Tongue (tissue), 2 donors: Measurements from ENCODE around the gene PIGC. TPM values are rescaled to one million over a fixed set of nuclear protein-coding genes. Genes with fewer than 3 reads are reported as not detected.

ENCODE experiments used
- DNase-seq: peaks from one replicate; pipeline ENCODE4 v3.0.0-alpha.2; 2015
- total RNA-seq: library from RNA; depleted of rRNA; stranded (reverse); fragments of >200 nt; gene quantifications from one replicate; pipeline ENCODE4 v1.2.3, GENCODE V29; 2014

PIGC gene
- total RNA-seq, 1 donor from 2014 or later, result 24.6 TPM

DNA sequence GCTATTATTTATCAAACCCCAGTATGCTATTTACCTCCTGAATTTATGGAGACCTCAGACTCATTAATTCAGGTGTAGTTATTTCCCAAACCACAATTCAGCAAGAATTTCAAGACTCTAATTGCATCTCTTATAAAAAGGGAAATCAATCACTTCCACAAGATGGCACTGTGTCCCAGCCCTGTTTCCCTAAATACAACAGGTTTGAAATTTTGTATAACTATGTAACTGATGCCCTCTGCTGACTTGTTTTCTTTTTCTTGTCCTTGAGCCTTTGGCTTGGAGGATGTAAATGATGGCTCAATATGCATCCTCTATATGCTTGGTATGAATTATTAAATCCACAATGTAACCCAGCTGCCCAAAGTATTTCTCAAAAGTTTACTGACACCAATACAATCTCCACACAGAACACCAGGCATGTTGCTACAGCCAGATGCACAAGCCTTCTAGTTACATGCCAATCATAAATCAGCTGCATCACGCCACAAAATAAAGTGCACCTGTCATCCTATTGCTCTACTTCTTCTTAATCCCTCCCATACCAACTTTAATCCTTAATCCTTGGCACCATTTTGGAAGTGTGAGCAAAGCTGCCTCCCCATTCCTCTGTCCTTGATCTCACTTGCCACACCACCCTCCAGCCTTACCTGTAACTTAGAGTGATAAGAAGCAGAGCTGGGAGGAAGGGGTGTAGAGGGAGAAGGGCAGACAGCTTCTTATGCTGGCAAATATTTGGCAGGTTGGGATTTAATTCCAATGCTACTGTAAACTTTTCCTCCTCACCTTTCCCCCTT, 14.3 kb downstream of the PIGC start:
- peak; percentile 89 for DNase-seq

DNA sequence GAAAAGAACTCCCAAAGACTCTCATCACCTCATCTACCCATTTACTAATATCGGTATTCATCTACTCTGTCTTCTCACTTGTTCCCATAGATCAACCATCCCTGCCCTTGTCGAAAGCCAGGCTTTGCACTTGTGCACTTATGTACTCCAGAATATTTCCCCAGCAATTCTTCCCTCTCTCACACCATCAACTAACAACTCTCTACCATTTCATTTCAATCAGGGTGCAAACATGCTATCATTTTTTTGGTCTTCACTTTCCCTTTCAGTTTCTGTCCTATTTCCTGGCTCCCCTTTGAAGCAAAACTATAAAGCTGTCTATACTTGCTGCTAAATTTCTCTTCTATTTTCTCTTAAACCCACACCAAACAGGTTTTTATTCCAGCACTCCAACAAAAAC, 16.7 kb downstream of the PIGC start:
- DNase-seq, result no peak

DNA sequence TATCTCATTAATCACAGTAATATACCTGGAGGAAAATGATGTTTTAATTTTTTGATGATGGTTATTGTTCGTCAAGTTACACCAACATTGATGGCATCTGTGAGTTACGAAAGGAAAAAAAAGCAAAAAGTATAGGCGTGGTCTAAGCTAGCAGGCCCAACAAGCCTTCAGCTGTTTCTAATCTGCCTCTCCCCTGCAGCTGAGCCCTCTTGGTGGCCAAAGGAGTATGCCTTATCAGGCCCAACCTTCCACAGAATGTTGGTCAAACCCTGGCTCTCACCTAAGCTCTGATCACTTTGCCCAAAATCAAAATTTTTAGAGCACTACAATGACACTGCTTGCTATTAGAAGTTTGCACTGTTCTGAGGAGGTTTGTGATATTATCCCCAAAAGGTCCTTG, 18.5 kb downstream of the PIGC start:
- DNase-seq, result no peak

DNA sequence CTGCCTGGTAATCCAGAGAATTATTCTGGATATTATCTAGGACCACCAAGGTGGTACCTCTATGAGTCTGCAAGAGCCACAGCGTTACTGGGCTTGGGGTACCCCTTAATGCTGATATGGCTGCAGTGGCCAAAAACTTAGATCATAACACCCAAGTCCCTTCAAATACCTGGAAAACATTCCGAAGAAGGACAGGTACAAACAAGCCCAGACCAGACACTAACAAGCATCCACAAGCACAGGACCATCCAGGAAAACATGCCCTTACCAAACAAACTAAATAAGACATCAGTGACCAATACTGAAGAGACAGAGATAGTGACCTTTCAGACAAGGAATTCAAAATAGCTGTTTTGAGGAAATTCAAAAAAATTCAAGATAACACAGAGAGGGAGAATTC, 20.5 kb downstream of the PIGC start:
- DNase-seq, result no peak

DNA sequence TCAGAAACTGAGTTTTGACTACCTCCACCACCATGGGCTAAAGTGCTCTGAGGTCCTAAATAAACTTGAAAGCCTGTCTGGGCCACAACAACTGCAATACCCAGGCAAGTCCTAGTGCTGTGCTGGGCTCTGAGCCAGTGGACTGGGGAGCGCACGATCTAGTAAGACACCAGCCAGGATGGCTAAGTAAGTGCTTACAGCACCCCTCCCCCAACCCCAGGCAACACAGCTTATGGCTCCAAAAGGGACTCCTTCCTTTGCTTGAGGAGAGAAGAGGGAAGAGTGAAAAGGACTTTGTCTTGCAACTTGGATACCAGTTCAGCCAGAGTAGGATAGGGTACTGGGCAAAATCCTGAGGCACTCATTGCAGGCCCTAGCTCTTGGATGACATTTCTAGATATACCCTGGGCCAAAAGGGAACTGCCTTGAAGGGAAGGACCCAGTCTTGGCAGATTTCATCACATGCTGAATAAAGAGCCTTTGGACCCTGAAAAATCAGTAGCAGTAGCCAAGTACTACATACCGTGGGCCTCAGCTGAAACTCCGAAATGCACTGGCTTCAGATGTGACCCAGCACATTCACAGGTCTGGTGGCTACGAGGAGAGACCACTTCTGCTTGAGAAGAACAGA, 21.8 kb downstream of the PIGC start:
- peak; percentile 27 for DNase-seq

DNA sequence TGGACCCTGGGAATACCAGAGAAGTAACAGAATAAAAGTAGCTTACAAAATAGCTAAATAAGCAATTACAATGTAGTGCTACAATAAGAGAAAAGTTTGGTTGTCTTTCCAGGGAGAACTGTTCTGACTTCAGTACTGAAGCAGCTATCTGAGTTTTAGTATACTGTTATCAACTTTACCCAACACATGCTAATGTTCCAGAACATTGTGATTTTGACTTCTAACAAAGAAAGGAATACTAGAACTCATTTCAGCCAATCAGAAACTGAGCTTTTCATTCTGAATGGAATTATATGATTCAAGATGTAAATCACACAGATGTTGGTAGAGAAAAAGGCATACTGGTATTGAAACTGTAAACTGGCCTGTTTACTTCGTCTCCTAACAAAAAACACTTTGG, 23.5 kb downstream of the PIGC start, which contains the start of gene C1orf105:
Gene C1orf105, plus strand, starts transcription at position 301 of the 400 bp plus-strand sequence. CDS start 201 bp downstream, outside the sequence.
- DNase-seq, result no peak

DNA sequence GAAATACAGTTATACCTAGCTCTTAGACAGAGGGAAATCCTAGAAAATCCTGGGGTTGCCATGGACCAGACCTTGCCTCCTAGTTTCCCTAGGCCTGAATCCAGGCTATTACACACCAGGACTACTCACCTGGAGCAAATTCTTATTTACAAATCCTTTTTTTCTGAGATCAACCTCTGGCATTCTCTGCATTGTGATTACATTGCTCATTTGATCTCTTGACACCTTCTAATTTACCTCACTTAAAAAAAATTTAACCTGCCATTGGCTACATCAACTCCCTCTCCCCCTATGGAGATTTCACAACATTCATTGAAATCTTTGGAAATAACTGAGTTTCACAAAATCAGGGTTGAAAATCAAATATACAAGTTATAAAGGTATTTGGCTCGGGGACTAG, 26.3 kb downstream of the PIGC start:
- DNase-seq, result no peak

DNA sequence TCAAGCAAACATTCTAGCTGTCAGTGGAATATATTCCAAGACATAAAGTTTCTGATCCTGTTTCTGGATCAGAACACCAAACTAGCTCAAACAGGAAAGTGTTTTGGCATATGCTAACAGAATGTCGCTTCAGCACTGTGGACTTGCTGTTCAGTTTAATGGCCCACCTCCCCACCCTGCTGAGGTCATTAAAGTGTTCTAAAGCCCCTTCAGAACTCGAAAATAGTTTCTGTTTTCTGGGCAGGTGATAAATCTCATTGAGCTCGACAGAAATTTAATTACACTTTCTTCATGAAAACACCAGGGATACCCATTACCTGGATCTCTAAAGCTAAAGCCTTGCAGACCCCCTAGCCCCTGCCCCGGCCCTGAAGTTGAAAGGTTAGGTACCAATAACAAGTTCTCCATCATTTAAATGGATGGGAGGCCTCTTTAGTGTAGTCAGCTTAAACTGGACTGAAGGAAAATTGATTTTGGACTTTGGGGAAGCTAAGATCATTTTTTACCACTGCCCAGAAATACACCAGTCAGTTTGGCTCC, 27.3 kb downstream of the PIGC start:
- no peak for DNase-seq

DNA sequence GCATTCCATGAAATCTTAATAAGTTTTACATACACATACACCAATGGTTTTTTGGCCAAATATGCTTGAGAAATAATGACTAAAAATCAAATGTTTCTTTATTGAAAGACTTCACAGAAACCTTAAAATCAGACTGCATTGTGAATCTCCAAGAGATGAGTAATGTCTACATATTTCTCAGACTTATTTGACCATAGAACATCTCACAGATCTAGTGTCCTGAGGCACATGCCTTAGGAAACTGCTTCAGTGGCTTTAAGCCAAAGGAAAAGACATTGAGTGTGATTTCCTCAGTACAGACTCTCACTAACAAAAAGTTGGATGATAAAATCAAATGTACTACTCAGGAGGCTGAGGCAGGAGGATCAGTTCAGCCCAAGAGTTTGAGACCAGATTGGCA, 29.5 kb downstream of the PIGC start:
- no peak for DNase-seq

DNA sequence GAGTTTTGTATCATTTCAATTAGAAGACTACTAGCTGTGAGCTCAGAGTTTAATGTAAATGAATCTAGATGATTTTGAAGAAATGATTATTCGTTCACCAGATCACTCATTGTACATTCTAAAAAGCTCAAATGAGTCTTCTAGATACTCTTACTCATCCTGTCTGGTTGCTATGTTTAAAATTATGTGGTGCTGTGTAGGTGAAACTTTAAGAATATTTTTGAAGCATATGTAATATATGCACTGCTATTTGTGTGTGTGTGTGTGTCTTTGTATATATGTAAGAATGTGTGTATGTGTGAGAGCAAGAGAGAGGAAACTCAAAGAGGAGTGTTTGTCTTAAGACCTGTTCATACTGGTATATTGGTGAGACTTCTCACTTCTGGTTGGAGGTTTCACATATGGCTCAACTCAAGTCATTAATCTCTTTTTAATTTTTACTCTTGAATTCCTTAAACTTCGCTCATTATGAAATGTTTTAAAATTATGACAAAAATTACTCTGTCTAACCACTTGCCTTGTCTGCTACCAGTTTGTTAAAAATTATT, 32.0 kb downstream of the PIGC start:
- DNase-seq, result no peak

DNA sequence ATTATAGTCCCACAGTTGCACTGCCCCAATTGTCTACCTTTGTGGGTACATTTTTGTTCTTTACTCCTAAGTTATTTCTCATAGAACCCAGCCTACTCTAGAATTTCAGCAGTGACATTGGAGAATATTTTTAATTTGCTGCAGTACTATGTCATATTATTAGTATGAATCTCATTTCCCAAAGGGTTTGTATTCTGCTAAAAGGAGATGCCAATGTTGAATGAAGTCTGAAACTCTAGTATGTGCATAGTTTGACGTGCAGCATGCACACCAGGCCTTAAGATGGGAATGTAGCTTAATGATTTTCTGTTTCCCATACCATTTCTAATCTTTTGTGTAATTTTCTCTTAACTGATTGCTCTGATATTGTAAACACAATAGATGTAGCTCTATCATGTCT, 33.8 kb downstream of the PIGC start:
- no peak for DNase-seq

DNA sequence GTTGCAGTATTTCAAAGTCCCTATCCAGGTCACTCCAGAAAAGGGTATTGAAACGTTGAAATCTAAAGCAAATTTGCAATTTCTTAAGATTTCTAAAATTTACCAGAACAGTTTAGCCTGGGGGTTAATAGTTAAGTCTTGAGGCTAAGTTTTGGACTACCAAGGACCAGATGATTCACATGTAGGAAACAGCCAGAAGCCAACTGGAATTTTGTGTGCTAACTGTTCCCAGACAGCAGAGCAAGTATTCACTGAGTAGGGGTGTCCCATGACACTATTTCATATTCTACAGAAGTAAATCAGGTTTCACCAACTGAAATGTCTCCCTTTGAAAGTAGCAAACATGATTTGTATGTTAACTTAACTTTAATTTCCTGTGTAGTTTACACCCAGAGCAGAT, 34.9 kb downstream of the PIGC start:
- no peak for DNase-seq

DNA sequence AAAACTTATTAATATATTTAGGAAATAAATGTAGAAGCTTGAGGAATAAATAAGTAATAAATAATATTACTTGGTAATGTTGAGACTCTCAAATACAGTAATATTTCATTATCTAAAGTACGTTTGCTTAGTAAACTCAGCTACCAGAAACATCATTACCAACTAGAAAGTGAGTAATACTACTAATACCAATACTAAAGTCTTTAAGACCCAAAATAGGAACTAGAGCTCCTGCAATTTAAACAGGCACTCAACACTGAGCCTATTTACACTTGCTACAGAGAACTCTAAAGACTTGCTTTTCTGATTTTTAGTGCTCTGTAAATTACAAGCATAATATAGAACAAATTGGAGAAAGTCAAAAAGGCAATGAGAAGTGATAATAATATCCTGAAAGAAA, 36.9 kb downstream of the PIGC start:
- no peak for DNase-seq

DNA sequence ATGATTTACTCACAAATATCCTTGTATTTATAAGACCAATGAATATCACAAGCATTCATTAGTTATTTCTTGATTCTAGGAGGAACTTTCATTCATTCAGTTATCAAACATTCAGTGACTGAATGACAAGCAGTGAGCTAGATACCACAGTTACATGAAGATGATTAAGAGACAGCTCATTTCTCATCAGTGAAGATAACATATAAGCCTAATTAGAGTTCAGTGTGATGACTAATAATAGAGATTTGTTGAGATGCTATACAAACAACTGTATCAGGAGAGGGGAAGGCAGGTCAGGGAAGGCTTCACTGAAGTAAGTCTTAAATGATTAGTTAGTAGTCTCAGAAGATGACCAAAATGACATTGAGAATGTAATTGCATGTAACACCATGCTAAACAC, 38.0 kb downstream of the PIGC start:
- no peak for DNase-seq

DNA sequence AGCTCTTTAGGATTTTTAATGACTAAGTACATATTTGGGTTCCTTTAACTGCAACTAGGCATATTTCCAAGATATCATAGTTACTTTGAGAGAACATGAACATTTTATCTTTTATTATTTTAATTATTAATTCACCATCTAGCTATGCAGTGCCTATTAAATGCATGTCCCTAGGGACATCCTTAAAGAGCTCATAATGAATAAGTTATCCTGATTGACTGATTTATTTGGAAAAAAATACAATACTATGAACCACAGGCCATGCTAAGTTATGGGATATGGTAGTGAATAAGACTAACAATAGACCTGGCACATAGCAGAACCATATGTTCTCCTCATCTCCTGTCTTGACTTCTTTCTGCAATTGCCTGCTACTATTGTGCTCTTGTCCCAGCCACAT, 39.7 kb downstream of the PIGC start:
- no peak for DNase-seq

DNA sequence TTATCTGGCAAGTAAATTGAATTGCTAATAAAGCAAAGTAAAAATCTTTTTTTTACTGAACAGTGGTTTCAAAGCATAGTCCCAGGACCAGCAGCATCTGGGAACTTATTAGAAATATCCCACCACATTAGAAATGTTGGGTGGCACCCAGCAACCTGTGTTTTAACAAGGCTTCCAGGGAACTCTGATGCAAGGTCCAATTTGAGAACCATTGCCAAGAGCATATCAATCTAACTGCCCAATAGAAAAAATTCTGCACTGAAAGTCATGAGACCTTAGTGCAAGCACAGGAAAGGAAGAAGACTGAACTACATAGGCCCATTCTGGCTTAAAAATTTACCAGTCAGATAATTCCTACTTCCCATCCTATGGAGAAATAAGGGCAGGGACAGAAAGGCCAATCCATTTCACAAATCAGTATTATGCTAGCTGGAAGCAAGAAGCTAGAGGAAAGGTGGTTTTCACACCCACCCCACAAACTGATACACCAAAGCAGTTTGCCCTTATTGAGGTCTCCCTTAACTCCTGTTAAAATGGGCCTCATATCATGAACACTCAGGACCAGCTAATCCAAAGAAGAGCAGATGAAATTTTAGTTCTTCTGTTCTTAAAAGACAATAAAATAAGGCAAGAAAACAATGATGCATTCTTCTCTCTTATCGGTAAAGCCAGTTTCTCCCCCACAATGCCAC, 40.8 kb downstream of the PIGC start:
- no peak for DNase-seq

DNA sequence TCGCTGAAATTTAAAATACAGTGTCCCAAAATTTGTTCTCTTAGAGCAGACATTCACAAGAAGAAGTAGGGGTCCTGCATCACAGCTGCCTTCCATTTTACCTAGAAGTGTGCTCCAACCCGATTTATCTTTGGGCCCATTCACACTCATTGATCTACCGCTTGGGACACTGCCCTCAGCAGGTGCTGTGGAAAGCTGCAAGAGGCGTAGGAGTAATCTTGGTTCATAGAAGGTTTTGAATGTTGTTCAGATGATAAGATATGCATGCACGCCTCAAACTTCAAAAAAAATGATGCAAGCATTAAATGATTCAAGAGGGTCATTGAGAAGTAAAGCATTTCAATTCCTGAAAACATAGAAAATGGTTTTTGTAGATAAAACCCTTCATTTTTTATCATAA, 42.0 kb downstream of the PIGC start:
- DNase-seq, result no peak

DNA sequence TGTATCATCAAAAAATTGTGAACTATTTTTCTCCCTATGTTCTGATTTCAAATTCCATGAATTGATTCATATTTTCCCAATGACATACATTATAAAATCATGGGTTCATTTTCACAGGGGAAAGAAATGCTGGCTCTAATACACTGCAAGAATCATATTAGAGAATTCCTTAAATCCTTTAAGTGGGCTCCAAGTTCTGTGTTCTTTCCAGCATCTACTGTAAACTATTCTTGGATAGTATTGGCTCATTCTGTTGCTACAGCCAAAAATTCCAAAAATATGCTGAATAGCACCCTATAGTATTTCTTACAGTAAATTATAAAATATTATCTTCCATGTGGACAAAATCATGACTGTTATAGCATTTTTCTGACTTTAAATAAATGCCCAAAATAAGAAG, 42.4 kb downstream of the PIGC start:
- peak; percentile 52 for DNase-seq

DNA sequence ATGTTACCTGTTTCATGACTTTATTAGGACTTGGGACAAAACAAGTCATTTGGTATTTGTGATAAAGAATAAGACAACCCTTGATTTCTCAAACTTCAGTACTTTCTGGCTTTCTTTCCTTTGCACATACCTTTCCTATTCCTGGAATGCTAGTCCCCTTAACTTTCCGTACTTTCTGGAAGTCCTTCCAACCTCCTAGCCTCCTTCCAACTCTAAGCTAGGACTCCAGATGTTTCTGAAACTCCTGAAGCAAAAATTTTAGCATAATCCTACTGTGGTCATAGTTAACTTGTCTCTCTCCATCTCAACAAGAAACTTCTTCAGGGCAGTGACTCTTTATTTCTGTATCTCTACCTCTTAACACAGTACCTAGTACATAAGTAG, 43.2 kb downstream of the PIGC start:
- DNase-seq, result peak; percentile 49

DNA sequence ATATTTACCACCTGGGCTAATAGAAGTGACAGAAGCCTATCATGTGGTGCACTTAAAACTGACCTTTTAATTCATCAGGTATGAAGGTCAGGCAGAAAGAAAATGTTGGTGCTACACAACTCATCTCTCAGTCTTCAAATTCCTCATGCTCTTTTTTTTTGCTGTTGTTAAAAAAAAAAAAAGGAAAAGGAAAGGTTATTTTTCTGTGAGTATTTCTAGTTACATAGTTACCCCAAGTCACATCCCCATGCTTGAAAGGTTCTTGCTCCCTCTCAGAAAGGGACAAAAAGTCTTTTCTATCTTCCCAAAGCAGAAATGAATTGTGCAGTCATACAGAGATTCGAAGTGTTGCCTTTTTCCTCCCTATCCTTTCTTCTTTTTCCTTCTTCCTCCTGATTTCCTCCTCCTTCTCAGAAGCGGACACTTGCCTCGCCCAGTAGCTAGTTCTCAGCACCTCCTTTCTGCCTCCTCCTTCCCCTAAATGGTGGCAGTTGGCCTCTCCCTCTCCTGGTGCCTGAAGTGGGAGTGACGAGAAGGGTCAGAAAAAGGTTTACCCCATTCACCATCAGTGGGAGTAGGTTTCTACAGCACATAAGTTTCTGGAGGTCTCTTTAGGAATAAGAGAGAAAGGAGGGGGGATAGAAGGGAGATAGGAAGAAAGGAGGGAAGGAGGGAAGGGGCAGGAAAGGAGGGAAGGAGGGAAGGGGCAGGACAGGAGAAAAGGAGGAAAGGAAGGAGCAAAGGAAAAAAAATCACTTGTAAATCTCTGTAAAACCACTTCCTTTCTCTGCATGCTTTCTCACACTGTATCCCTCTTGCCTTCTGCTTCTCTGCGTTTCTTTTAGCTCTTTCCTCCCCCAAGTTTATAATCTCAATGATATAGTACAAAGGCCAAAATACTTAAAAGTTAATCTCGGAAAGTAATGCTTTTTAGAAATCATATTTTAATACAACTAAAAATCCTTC, 43.8 kb downstream of the PIGC start:
- no peak for DNase-seq

DNA sequence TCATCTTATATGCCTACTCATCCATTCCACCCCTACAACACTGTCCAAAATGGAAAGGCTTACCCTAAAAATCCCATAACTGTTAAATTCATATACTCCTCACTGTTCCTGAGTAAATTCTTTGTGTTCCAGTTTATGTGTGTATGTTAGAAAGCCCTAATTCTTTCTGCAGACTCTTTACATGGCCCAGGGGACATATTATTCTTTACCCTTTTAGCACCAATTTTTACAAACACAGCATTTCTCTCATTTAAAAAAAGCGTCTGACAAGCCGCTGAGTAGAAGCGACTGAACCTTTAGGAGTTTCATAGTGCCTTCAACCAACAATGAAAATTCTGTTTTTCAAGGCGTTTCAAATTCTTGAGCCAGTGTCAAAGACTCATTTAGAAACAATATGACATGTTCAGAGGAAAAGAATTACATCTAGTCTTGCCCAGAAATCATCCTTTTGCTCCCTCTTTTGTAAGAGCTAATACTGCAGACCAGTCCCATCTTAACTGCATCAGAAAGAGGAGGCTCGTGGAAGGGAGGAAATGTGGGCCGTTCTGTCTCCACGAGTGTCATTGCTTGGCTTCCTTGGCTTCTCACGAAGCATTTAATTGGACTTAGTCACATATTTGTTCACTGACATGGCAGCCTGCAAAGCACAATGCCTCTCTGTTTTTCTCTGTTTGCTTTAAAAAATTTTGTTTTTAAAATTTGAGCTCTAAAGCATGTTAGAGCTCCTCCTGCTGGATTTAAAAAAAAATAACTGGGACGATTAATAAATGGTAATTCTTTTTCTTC, 44.7 kb downstream of the PIGC start:
- DNase-seq, result peak; percentile 95
